ENCODE data around the gene LCK.

- TF ChIP-seq, protein P1, sequence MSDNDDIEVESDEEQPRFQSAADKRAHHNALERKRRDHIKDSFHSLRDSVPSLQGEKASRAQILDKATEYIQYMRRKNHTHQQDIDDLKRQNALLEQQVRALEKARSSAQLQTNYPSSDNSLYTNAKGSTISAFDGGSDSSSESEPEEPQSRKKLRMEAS (IDR thresholded peaks at IDR 0.05; ENCODE audit: low read depth, low read length): no peak
- TF ChIP-seq, protein P2, sequence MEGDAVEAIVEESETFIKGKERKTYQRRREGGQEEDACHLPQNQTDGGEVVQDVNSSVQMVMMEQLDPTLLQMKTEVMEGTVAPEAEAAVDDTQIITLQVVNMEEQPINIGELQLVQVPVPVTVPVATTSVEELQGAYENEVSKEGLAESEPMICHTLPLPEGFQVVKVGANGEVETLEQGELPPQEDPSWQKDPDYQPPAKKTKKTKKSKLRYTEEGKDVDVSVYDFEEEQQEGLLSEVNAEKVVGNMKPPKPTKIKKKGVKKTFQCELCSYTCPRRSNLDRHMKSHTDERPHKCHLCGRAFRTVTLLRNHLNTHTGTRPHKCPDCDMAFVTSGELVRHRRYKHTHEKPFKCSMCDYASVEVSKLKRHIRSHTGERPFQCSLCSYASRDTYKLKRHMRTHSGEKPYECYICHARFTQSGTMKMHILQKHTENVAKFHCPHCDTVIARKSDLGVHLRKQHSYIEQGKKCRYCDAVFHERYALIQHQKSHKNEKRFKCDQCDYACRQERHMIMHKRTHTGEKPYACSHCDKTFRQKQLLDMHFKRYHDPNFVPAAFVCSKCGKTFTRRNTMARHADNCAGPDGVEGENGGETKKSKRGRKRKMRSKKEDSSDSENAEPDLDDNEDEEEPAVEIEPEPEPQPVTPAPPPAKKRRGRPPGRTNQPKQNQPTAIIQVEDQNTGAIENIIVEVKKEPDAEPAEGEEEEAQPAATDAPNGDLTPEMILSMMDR (IDR thresholded peaks at IDR 0.05; ENCODE audit: low read depth, low read length): no peak
- TF ChIP-seq POLR2A (IDR thresholded peaks at IDR 0.05; ENCODE audit: extremely low read depth, insufficient read length): no peak
Observed at GRCh38 chr1:32239337-32239736, 11.7 kb upstream of the LCK start.

Measured in NB4 (cell line).